NCI-H1105 treated with DMSO at 0.1 percent for 48 hours (cell line): ENCODE data around the gene TTC9C.
A peak's percentile ranks its signal among the peaks of the same experiment; 100 is the strongest.
"Not testable (repeated sequence)": the region's sequence is repeated elsewhere in the genome, so short reads cannot be mapped to it uniquely, and the experiment has no call there.

Source experiments
- DNase-seq: peaks from one replicate; lab custom pipeline; 2025; lab: John Stamatoyannopoulos, UW

TTC9C gene

GRCh38 chr11:62709247-62710000 lies 18.9 kb upstream of the TTC9C start:
- peak; percentile 99 for DNase-seq

GRCh38 chr11:62710001-62710345 lies 18.3 kb upstream of the TTC9C start:
- peak; percentile 61 for DNase-seq

- no peak for DNase-seq
Measured at GRCh38 chr11:62712276-62712812, 15.9 kb upstream of the TTC9C start.

GRCh38 chr11:62712861-62713260 lies 15.4 kb upstream of the TTC9C start:
- DNase-seq: no peak

- no peak for DNase-seq
Measured at GRCh38 chr11:62713343-62713742, 14.9 kb upstream of the TTC9C start.

GRCh38 chr11:62715150-62716130 lies 12.8 kb upstream of the TTC9C start:
- DNase-seq: no peak

- no peak for DNase-seq
Measured at GRCh38 chr11:62716206-62716605, 12.1 kb upstream of the TTC9C start.

GRCh38 chr11:62716816-62717215 lies 11.5 kb upstream of the TTC9C start:
- DNase-seq: no peak

GRCh38 chr11:62719302-62719978 lies 8.8 kb upstream of the TTC9C start:
- no peak for DNase-seq

- no peak for DNase-seq
Measured at GRCh38 chr11:62721994-62722393, 6.3 kb upstream of the TTC9C start.

GRCh38 chr11:62724171-62724570 lies 4.1 kb upstream of the TTC9C start:
- no peak for DNase-seq

- no peak for DNase-seq
Measured at GRCh38 chr11:62725646-62726045, 2.6 kb upstream of the TTC9C start.

GRCh38 chr11:62726156-62726914 lies 2.0 kb upstream of the TTC9C start:
- DNase-seq: no peak

- no peak for DNase-seq
Measured at GRCh38 chr11:62726915-62727164, 1.4 kb upstream of the TTC9C start.

GRCh38 chr11:62727165-62727871 lies 968 bp upstream of the TTC9C start, which contains the start of gene HNRNPUL2:
HNRNPUL2 (minus strand) TSS chr11:62727457; CDS start chr11:62727156, 301 bp downstream.
- DNase-seq: peak; percentile 99

GRCh38 chr11:62727872-62728170 lies 465 bp upstream of the TTC9C start:
- DNase-seq: peak; percentile 98

GRCh38 chr11:62730076-62730475 lies 1.8 kb downstream of the TTC9C start:
- DNase-seq: not testable (repeated sequence)

- DNase-seq: peak; percentile 12
Measured at GRCh38 chr11:62732830-62733229, 4.5 kb downstream of the TTC9C start.

- no peak for DNase-seq
Measured at GRCh38 chr11:62737196-62737595, 8.9 kb downstream of the TTC9C start.

- no peak for DNase-seq
Measured at GRCh38 chr11:62747475-62748160, 19.3 kb downstream of the TTC9C start.

- DNase-seq: not testable (repeated sequence)
Measured at GRCh38 chr11:62749931-62750330, 21.6 kb downstream of the TTC9C start.
